Spleen (tissue), 11 donors: ENCODE measurements around the gene PABPC1L. TPM values are rescaled to one million over a fixed set of nuclear protein-coding genes. Genes with fewer than 3 reads are reported as not detected.
A peak's percentile ranks its signal among the peaks of the same experiment; 100 is the strongest.

Experiments used
- DNase-seq: peaks from one replicate; pipeline ENCODE4 v3.0.0-alpha.2; 2020
- H3K27ac ChIP-seq, 8 donors: fragments of 200-600 bp; sonication (generic) in 7 of 8; 1 replicate in 4 of 8; 2 replicates in 4 of 8; pipeline versions ENCODE4 v1.5.0 to v1.8.0; 2016 to 2021; ENCODE audit warnings: inconsistent platforms in 4 of 8, mild to moderate bottlenecking in 4 of 8, moderate library complexity in 1 of 8
- H3K27me3 ChIP-seq, 7 donors: fragments of 200-600 bp; sonication (generic) in 6 of 7; replicated peaks in 1 of 7; 1 replicate in 4 of 7; 2 replicates in 3 of 7; pipeline versions ENCODE4 v1.5.0 to v1.8.0; 2016 to 2021; ENCODE audit warnings: inconsistent platforms in 3 of 7, mild to moderate bottlenecking in 1 of 7
- H3K36me3 ChIP-seq, 6 donors: fragments of 200-600 bp; sonication (generic) in 5 of 6; 1 replicate in 4 of 6; 2 replicates in 2 of 6; pipeline versions ENCODE4 v1.5.0 to v1.8.0; 2016 to 2021; ENCODE audit warnings: inconsistent platforms in 2 of 6
- H3K4me1 ChIP-seq, 6 donors: fragments of 200-600 bp; sonication (generic) in 5 of 6; 1 replicate in 3 of 6; 2 replicates in 3 of 6; pipeline versions ENCODE4 v1.5.0 to v1.8.0; 2016 to 2021; ENCODE audit warnings: inconsistent platforms in 3 of 6
- H3K4me3 ChIP-seq, 8 donors: fragments of 200-600 bp; sonication (generic) in 7 of 8; 1 replicate in 4 of 8; 2 replicates in 4 of 8; pipeline versions ENCODE4 v1.5.0 to v1.8.0; 2016 to 2021; ENCODE audit warnings: inconsistent platforms in 4 of 8, mild to moderate bottlenecking in 4 of 8, moderate library complexity in 2 of 8
- H3K9me3 ChIP-seq, 8 donors: fragments of 200-600 bp; sonication (generic) in 7 of 8; 1 replicate in 4 of 8; 2 replicates in 4 of 8; pipeline versions ENCODE4 v1.5.0 to v1.8.0; 2016 to 2021; ENCODE audit warnings: inconsistent platforms in 4 of 8
- CTCF ChIP-seq, 11 experiments: fragments of 200-600 bp in 7 of 11; fragments of 450-650 bp in 4 of 11; sonication (generic) in 4 of 11; IDR thresholded peaks in 8 of 11; conservative IDR thresholded peaks in 3 of 11; 1 replicate in 7 of 11; 2 replicates in 4 of 11; pipeline versions ENCODE4 v1.4.0 to v1.8.0; 2016 to 2021; ENCODE audit warnings: antibody characterized with exemption in 11 of 11, inconsistent platforms in 4 of 11, mild to moderate bottlenecking in 1 of 11
- POLR2A ChIP-seq, 3 donors: fragments of 450-650 bp; IDR thresholded peaks; one replicate each; pipeline ENCODE4 v1.5.1; 2017; ENCODE audit warnings: antibody characterized with exemption in 3 of 3, mild to moderate bottlenecking in 1 of 3
- POLR2AphosphoS5 ChIP-seq, 3 donors: sonication (generic); formaldehyde crosslinking; IDR thresholded peaks; one replicate each; pipeline ENCODE4 v1.5.1; 2017; ENCODE audit warnings: antibody characterized with exemption in 3 of 3
- WGBS, 5 donors: extraction: QIAGEN DNeasy Blood & Tissue Kit in 3 of 5; methylation state at CpG; one replicate each; pipeline versions ENCODE4 v1.1.5 to v1.1.7; 2013 to 2018; 5-methylcytosine and 5-hydroxymethylcytosine counted together
- intact Hi-C: fragments of 100-400 bp; cut with DNase I; formaldehyde crosslinking; loops from one replicate; pipeline ENCODE4 v1.15.0; 2023; ENCODE audit warnings: low total_unique reads
- polyA plus RNA-seq, 3 donors: library from polyadenylated mRNA; stranded (reverse); fragments of 200-250 nt; gene quantifications; one replicate each; pipeline ENCODE4 v1.2.1, GENCODE V29; 2013
- total RNA-seq, 7 donors: library from RNA; depleted of rRNA in 3 of 7; stranded (reverse); fragments of >200 nt in 3 of 7; fragmentation: NEBNext Ultra II Directional in 4 of 7; extraction: Animal tissue kit (Norgen Biotek cat#: 25700) in 4 of 7; gene quantifications; one replicate each; pipeline versions ENCODE4 v1.1.0 to v1.2.1, GENCODE V29; 2016 to 2021
- donor health status: healthy with polysubstance abuse.
- donor health status: DM: no; HTN: no; CAD: no; lungs with moderate emphysema.
- donor health status: DM: no; HTN: no; CAD: no.
- donor health status: Bipolar disorder and iron deficiency.
- donor health status: healthy.
- donor health status: DM: no; HTN: no; CAD: no.
- donor health status: DM: yes; HTN: yes; CAD: no.

Gene PABPC1L
- total and polyA plus RNA-seq, 10 donors: 27.0 to 61.4 (median 33.8) TPM

- 7 to 11% (median 8%) methylated on average over 14 of the region's 14 CpGs for WGBS, 5 donors
- DNase-seq: no peak
- no peak for TF ChIP-seq POLR2AphosphoS5 (IDR thresholded peaks at IDR 0.05)
- TF ChIP-seq CTCF (IDR thresholded peaks at IDR 0.05 in 8 of 11, conservative IDR thresholded peaks at IDR 0.05 in 3 of 11): no peak
- no peak for TF ChIP-seq POLR2A (IDR thresholded peaks at IDR 0.05)
Measured at GRCh38 chr20:44884907-44885391, 24.9 kb upstream of the PABPC1L start.

GRCh38 chr20:44885392-44886265, 24.2 kb upstream of the PABPC1L start, which contains the start of gene YWHAB:
Gene YWHAB (plus strand): TSS chr20:44885705. CDS start chr20:44901534, 15,829 bp downstream.
- Histone ChIP-seq H3K4me3 (peak within 1 kb of the TSS; percentile 75 to 99 (median 80)), H3K27me3 (no peaks in the 10 kb centered on the region), H3K27ac (peak within 1 kb of the TSS; percentile 96 to 100 (median 99)), H3K4me1 (peaks cover 41 to 62% (median 54%) of the 10 kb centered on the region in 6 donors), H3K36me3 (peaks cover 0 to 15% (median 0%) of the 10 kb centered on the region in 6 donors), H3K9me3 (no peaks in the 10 kb centered on the region)
- DNase-seq: peak; percentile 99
- TF ChIP-seq CTCF (IDR thresholded peaks at IDR 0.05 in 8 of 11, conservative IDR thresholded peaks at IDR 0.05 in 3 of 11) (peak in 6 of 11 experiments; percentile 11 to 43 (median 33)), POLR2AphosphoS5 (IDR thresholded peaks at IDR 0.05) (peak; percentile 94 to 98 (median 95)), POLR2A (IDR thresholded peaks at IDR 0.05) (peak; percentile 19 to 55 (median 43))
- intact Hi-C loops: no loop called here
- WGBS, 5 donors: 0 to 1% (median 1%) methylated on average over 46 to 88 of the region's 88 CpGs

More at GRCh38 chr20:44884907-44885391, 24.9 kb upstream of the PABPC1L start:
- Histone ChIP-seq H3K9me3 (no peaks in the 10 kb centered on the region), H3K27me3 (no peaks in the 10 kb centered on the region), H3K27ac (peak overlapping the region; percentile 96 to 100 (median 99)), H3K4me1 (peaks cover 34 to 55% (median 47%) of the 10 kb centered on the region in 6 donors), H3K36me3 (peaks cover 0 to 9% (median 0%) of the 10 kb centered on the region in 6 donors), H3K4me3 (peak overlapping the region; percentile 75 to 99 (median 80))
- intact Hi-C loops: no loop called here

- H3K4me1 ChIP-seq: peaks cover 47 to 68% (median 60%) of the 10 kb centered on the region in 6 donors
- no peak for TF ChIP-seq CTCF (IDR thresholded peaks at IDR 0.05 in 8 of 11, conservative IDR thresholded peaks at IDR 0.05 in 3 of 11)
- TF ChIP-seq POLR2AphosphoS5 (IDR thresholded peaks at IDR 0.05): no peak
- TF ChIP-seq POLR2A (IDR thresholded peaks at IDR 0.05): no peak
- H3K27ac ChIP-seq: peak overlapping the region; percentile 96 to 100 (median 99)
- DNase-seq: no peak
- WGBS, 5 donors: 1% methylated on average over 8 of the region's 8 CpGs
- H3K36me3 ChIP-seq: peaks cover 0 to 21% (median 0%) of the 10 kb centered on the region in 6 donors
- H3K9me3 ChIP-seq: no peaks in the 10 kb centered on the region
- H3K4me3 ChIP-seq: peak overlapping the region; percentile 75 to 99 (median 80)
- intact Hi-C loops: no loop called here
- no peaks in the 10 kb centered on the region for H3K27me3 ChIP-seq
Measured at GRCh38 chr20:44886266-44886651, 23.6 kb upstream of the PABPC1L start.

- DNase-seq: no peak
Measured at GRCh38 chr20:44886828-44887227, 23.0 kb upstream of the PABPC1L start.

More at GRCh38 chr20:44886828-44887227, 23.0 kb upstream of the PABPC1L start:
- H3K4me3 ChIP-seq: peak overlapping the region; percentile 75 to 99 (median 80)
- peak overlapping the region; percentile 96 to 100 (median 99) for H3K27ac ChIP-seq
- peaks cover 51 to 74% (median 66%) of the 10 kb centered on the region in 6 donors for H3K4me1 ChIP-seq
- no peak for TF ChIP-seq POLR2AphosphoS5 (IDR thresholded peaks at IDR 0.05)
- TF ChIP-seq POLR2A (IDR thresholded peaks at IDR 0.05): no peak
- TF ChIP-seq CTCF (IDR thresholded peaks at IDR 0.05 in 8 of 11, conservative IDR thresholded peaks at IDR 0.05 in 3 of 11): no peak
- H3K9me3 ChIP-seq: no peaks in the 10 kb centered on the region
- intact Hi-C loops: no loop called here
- 0 to 6% (median 1%) methylated on average over 2 of the region's 2 CpGs for WGBS, 5 donors
- no peaks in the 10 kb centered on the region for H3K27me3 ChIP-seq
- peaks cover 0 to 27% (median 0%) of the 10 kb centered on the region in 6 donors for H3K36me3 ChIP-seq
